ENCODE measurements around the gene TPCN2.
A peak's percentile ranks its signal among the peaks of the same experiment; 100 is the strongest.

TPCN2 gene

GRCh38 chr11:69005631-69006368, 42.9 kb upstream of the TPCN2 start:
- Mint-ChIP-seq H3K27me3 (ENCODE audit: low read depth) (peaks cover 3% of the 10 kb centered on the region), H3K4me3 (no peak overlapping the region), H3K9me3 (no peaks in the 10 kb centered on the region), H3K27ac (no peak overlapping the region), H3K36me3 (ENCODE audit: low read depth) (no peaks in the 10 kb centered on the region), H3K4me1 (ENCODE audit: low read depth) (no peaks in the 10 kb centered on the region)
- no peak for DNase-seq (ENCODE audit: low spot score)

- Mint-ChIP-seq H3K4me3 (no peak overlapping the region), H3K9me3 (no peaks in the 10 kb centered on the region), H3K36me3 (ENCODE audit: low read depth) (no peaks in the 10 kb centered on the region), H3K27me3 (ENCODE audit: low read depth) (peaks cover 8% of the 10 kb centered on the region), H3K27ac (no peak overlapping the region), H3K4me1 (ENCODE audit: low read depth) (no peaks in the 10 kb centered on the region)
- no peak for DNase-seq (ENCODE audit: low spot score)
These were observed 41.9 kb upstream of the TPCN2 start for GRCh38 chr11:69006816-69007215.

GRCh38 chr11:69007975-69008381, 40.8 kb upstream of the TPCN2 start:
- H3K4me1 Mint-ChIP-seq (ENCODE audit: low read depth), result no peaks in the 10 kb centered on the region
- H3K27me3 Mint-ChIP-seq (ENCODE audit: low read depth), result peaks cover 18% of the 10 kb centered on the region
- H3K4me3 Mint-ChIP-seq, result no peak overlapping the region
- DNase-seq (ENCODE audit: low spot score), result no peak
- no peaks in the 10 kb centered on the region for H3K9me3 Mint-ChIP-seq
- H3K36me3 Mint-ChIP-seq (ENCODE audit: low read depth), result no peaks in the 10 kb centered on the region
- no peak overlapping the region for H3K27ac Mint-ChIP-seq

GRCh38 chr11:69008737-69009440, 39.8 kb upstream of the TPCN2 start:
- Mint-ChIP-seq H3K36me3 (ENCODE audit: low read depth) (no peaks in the 10 kb centered on the region), H3K27me3 (ENCODE audit: low read depth) (peaks cover 21% of the 10 kb centered on the region), H3K4me3 (no peak overlapping the region), H3K27ac (no peak overlapping the region), H3K4me1 (ENCODE audit: low read depth) (no peaks in the 10 kb centered on the region), H3K9me3 (no peaks in the 10 kb centered on the region)
- no peak for DNase-seq (ENCODE audit: low spot score)

GRCh38 chr11:69009441-69010211, 39.1 kb upstream of the TPCN2 start:
- DNase-seq (ENCODE audit: low spot score), result no peak
- Mint-ChIP-seq H3K4me3 (no peak overlapping the region), H3K27me3 (ENCODE audit: low read depth) (peaks cover 21% of the 10 kb centered on the region), H3K27ac (no peak overlapping the region), H3K9me3 (no peaks in the 10 kb centered on the region), H3K36me3 (ENCODE audit: low read depth) (no peaks in the 10 kb centered on the region), H3K4me1 (ENCODE audit: low read depth) (no peaks in the 10 kb centered on the region)

- no peak for DNase-seq (ENCODE audit: low spot score)
- Mint-ChIP-seq H3K9me3 (no peaks in the 10 kb centered on the region), H3K4me1 (ENCODE audit: low read depth) (no peaks in the 10 kb centered on the region)
These were observed 38.3 kb upstream of the TPCN2 start for GRCh38 chr11:69010361-69010891.

GRCh38 chr11:69010964-69011623, 37.6 kb upstream of the TPCN2 start:
- Mint-ChIP-seq H3K4me3 (no peak overlapping the region), H3K9me3 (no peaks in the 10 kb centered on the region), H3K27me3 (ENCODE audit: low read depth) (peaks cover 22% of the 10 kb centered on the region), H3K4me1 (ENCODE audit: low read depth) (no peaks in the 10 kb centered on the region), H3K36me3 (ENCODE audit: low read depth) (no peaks in the 10 kb centered on the region), H3K27ac (no peak overlapping the region)
- peak; percentile 31 for DNase-seq (ENCODE audit: low spot score)

More at GRCh38 chr11:69010361-69010891, 38.3 kb upstream of the TPCN2 start:
- Mint-ChIP-seq H3K27ac (no peak overlapping the region), H3K27me3 (ENCODE audit: low read depth) (peaks cover 22% of the 10 kb centered on the region), H3K4me3 (no peak overlapping the region), H3K36me3 (ENCODE audit: low read depth) (no peaks in the 10 kb centered on the region)

- no peak overlapping the region for H3K4me3 Mint-ChIP-seq
- H3K9me3 Mint-ChIP-seq, result no peaks in the 10 kb centered on the region
- H3K36me3 Mint-ChIP-seq (ENCODE audit: low read depth), result no peaks in the 10 kb centered on the region
- DNase-seq (ENCODE audit: low spot score), result no peak
- H3K27me3 Mint-ChIP-seq (ENCODE audit: low read depth), result peaks cover 22% of the 10 kb centered on the region
- no peaks in the 10 kb centered on the region for H3K4me1 Mint-ChIP-seq (ENCODE audit: low read depth)
- H3K27ac Mint-ChIP-seq, result no peak overlapping the region
These were observed 37.1 kb upstream of the TPCN2 start for GRCh38 chr11:69011624-69012091.

- Mint-ChIP-seq H3K27me3 (ENCODE audit: low read depth) (peaks cover 22% of the 10 kb centered on the region), H3K27ac (no peak overlapping the region), H3K4me3 (no peak overlapping the region), H3K36me3 (ENCODE audit: low read depth) (no peaks in the 10 kb centered on the region), H3K4me1 (ENCODE audit: low read depth) (no peaks in the 10 kb centered on the region), H3K9me3 (no peaks in the 10 kb centered on the region)
- DNase-seq (ENCODE audit: low spot score), result no peak
These were observed 36.4 kb upstream of the TPCN2 start for GRCh38 chr11:69012092-69013008.

- H3K4me1 Mint-ChIP-seq (ENCODE audit: low read depth), result no peaks in the 10 kb centered on the region
- no peaks in the 10 kb centered on the region for H3K36me3 Mint-ChIP-seq (ENCODE audit: low read depth)
- no peaks in the 10 kb centered on the region for H3K9me3 Mint-ChIP-seq
- no peak for DNase-seq (ENCODE audit: low spot score)
- H3K27ac Mint-ChIP-seq, result no peak within 1 kb of the TSS
- peaks cover 22% of the 10 kb centered on the region for H3K27me3 Mint-ChIP-seq (ENCODE audit: low read depth)
- H3K4me3 Mint-ChIP-seq, result no peak within 1 kb of the TSS
These were observed 35.5 kb upstream of the TPCN2 start, which contains the start of gene MRGPRF for GRCh38 chr11:69013009-69013951. TSS of gene MRGPRF (minus strand) at chr11:69013246. CDS start at chr11:69009901, 3,345 bp downstream.

GRCh38 chr11:69014084-69014851, 34.5 kb upstream of the TPCN2 start:
- H3K4me3 Mint-ChIP-seq, result no peak overlapping the region
- no peak for DNase-seq (ENCODE audit: low spot score)
- no peak overlapping the region for H3K27ac Mint-ChIP-seq
- no peaks in the 10 kb centered on the region for H3K4me1 Mint-ChIP-seq (ENCODE audit: low read depth)
- H3K36me3 Mint-ChIP-seq (ENCODE audit: low read depth), result no peaks in the 10 kb centered on the region
- no peaks in the 10 kb centered on the region for H3K9me3 Mint-ChIP-seq
- peaks cover 22% of the 10 kb centered on the region for H3K27me3 Mint-ChIP-seq (ENCODE audit: low read depth)

Measured in T-helper 2 cell treated with Interferon-gamma antibody and Interleukin-4, amounts not matched to agents 5 μg/mL and 100 μg/mL, for 36 hours (primary cell).